Stimulated activated CD8-positive, alpha-beta memory T cell treated with anti-CD3 and anti-CD28 coated beads, Interleukin-4, amount 100 ng/mL, for 48 hours (primary cell): ENCODE measurements around the gene CRMP1.

Experiments
- DNase-seq: peaks from one replicate; pipeline ENCODE4 v3.0.0-alpha.2; 2020

CRMP1 gene

GRCh38 chr4:5790546-5790857 is 102.4 kb downstream of the CRMP1 start:
- DNase-seq = no peak

- no peak for DNase-seq
Measured at GRCh38 chr4:5789141-5789540, 103.7 kb downstream of the CRMP1 start.

GRCh38 chr4:5788144-5788543 is 104.7 kb downstream of the CRMP1 start:
- no peak for DNase-seq

- no peak for DNase-seq
Measured at GRCh38 chr4:5787311-5787710, 105.6 kb downstream of the CRMP1 start.

- DNase-seq = no peak
Measured at GRCh38 chr4:5785806-5786680, 106.8 kb downstream of the CRMP1 start.

- no peak for DNase-seq
Measured at GRCh38 chr4:5784960-5785611, 107.8 kb downstream of the CRMP1 start.

- DNase-seq = no peak
Measured at GRCh38 chr4:5784021-5784420, 108.9 kb downstream of the CRMP1 start.

- no peak for DNase-seq
Measured at GRCh38 chr4:5783486-5783885, 109.4 kb downstream of the CRMP1 start.

GRCh38 chr4:5782829-5783476 is 109.9 kb downstream of the CRMP1 start:
- no peak for DNase-seq

- DNase-seq = no peak
Measured at GRCh38 chr4:5781691-5782090, 111.2 kb downstream of the CRMP1 start.

- no peak for DNase-seq
Measured at GRCh38 chr4:5780831-5781480, 111.9 kb downstream of the CRMP1 start.

- no peak for DNase-seq
Measured at GRCh38 chr4:5776510-5776909, 116.4 kb downstream of the CRMP1 start.

GRCh38 chr4:5774416-5775036 is 118.4 kb downstream of the CRMP1 start:
- DNase-seq = no peak

GRCh38 chr4:5773271-5773555 is 119.7 kb downstream of the CRMP1 start:
- DNase-seq = no peak

- DNase-seq = no peak
Measured at GRCh38 chr4:5772528-5773270, 120.2 kb downstream of the CRMP1 start.
